ENCODE data around the gene APOL6.

APOL6 gene

GRCh38 chr22:35622191-35622913, 25.9 kb upstream of the APOL6 start:
- TF ChIP-seq ZNF248 (tag by site-specific recombination; IDR thresholded peaks at IDR 0.05) (no peak), ZNF266 (tag by site-specific recombination; IDR thresholded peaks at IDR 0.05; ENCODE audit: low read depth) (no peak), ZFP69B (tag by site-specific recombination; IDR thresholded peaks at IDR 0.05) (no peak), ZSCAN16 (tag by site-specific recombination; IDR thresholded peaks at IDR 0.05) (no peak), ZSCAN5A (tag by site-specific recombination; IDR thresholded peaks at IDR 0.05) (no peak), ZNF354C (tag by site-specific recombination; IDR thresholded peaks at IDR 0.05; ENCODE audit: borderline replicate concordance, low read depth) (no peak), ZBTB49 (tag by site-specific recombination; IDR thresholded peaks at IDR 0.05; ENCODE audit: low read depth) (no peak), ZNF626 (tag by site-specific recombination; IDR thresholded peaks at IDR 0.05) (no peak), ZNF140 (tag by site-specific recombination; IDR thresholded peaks at IDR 0.05) (no peak), RBAK (tag by site-specific recombination; IDR thresholded peaks at IDR 0.05) (no peak), ZNF404 (tag by site-specific recombination; IDR thresholded peaks at IDR 0.05) (no peak), ZNF324 (tag by site-specific recombination; IDR thresholded peaks at IDR 0.05) (no peak), ZNF221 (tag by site-specific recombination; IDR thresholded peaks at IDR 0.05; ENCODE audit: borderline replicate concordance) (no peak), ZNF223 (tag by site-specific recombination; IDR thresholded peaks at IDR 0.05) (no peak), ZNF514 (tag by site-specific recombination; IDR thresholded peaks at IDR 0.05) (no peak), TRIM28 (IDR thresholded peaks at IDR 0.05; ENCODE audit: borderline replicate concordance, low read length) (no peak), ZNF548 (tag by site-specific recombination; IDR thresholded peaks at IDR 0.05) (no peak), SCRT2 (tag by site-specific recombination; IDR thresholded peaks at IDR 0.05) (peak; percentile 88), ZBTB20 (tag by site-specific recombination; IDR thresholded peaks at IDR 0.05) (peak; percentile 76), ZNF202 (tag by site-specific recombination; IDR thresholded peaks at IDR 0.05; ENCODE audit: borderline replicate concordance) (no peak), ZNF654 (tag by site-specific recombination; IDR thresholded peaks at IDR 0.05; ENCODE audit: low read depth) (no peak), HOXD13 (CRISPR knock-in tag; IDR thresholded peaks at IDR 0.05; ENCODE audit: borderline replicate concordance) (no peak), ZFHX2 (tag by site-specific recombination; conservative IDR thresholded peaks at IDR 0.05) (0 out of 2 replicates have a peak, but pooled peaks have one; percentile 15), PRDM4 (tag by site-specific recombination; IDR thresholded peaks at IDR 0.05) (no peak), ZNF610 (tag by site-specific recombination; IDR thresholded peaks at IDR 0.05; ENCODE audit: borderline replicate concordance) (no peak), ZNF777 (tag by site-specific recombination; IDR thresholded peaks at IDR 0.05; ENCODE audit: borderline replicate concordance) (no peak), ZNF362 (tag by site-specific recombination; IDR thresholded peaks at IDR 0.05) (no peak), ZSCAN30 (tag by site-specific recombination; IDR thresholded peaks at IDR 0.05) (no peak), GLIS1 (tag by site-specific recombination; IDR thresholded peaks at IDR 0.05) (peak; percentile 69), SCRT1 (tag by site-specific recombination; IDR thresholded peaks at IDR 0.05; ENCODE audit: borderline replicate concordance) (peak; percentile 73), MYNN (tag by site-specific recombination; IDR thresholded peaks at IDR 0.05; ENCODE audit: borderline replicate concordance) (no peak), KLF1 (tag by site-specific recombination; IDR thresholded peaks at IDR 0.05) (peak; percentile 70), ZXDB (tag by site-specific recombination; IDR thresholded peaks at IDR 0.05) (no peak)
- Histone ChIP-seq H3K4me1 (ENCODE audit: control insufficient read depth, insufficient read depth, low read length) (no peaks in the 10 kb centered on the region), H3K27ac (ENCODE audit: extremely low read depth, low read depth, low read length) (no peak overlapping the region), H3K36me3 (ENCODE audit: control insufficient read depth in 2 of 2, insufficient read depth in 1 of 2, low read length in 2 of 2) (no peaks in the 10 kb centered on the region), H3K9me3 (ENCODE audit: control insufficient read depth, insufficient read depth, low read depth, low read length) (no peaks in the 10 kb centered on the region), H3K4me3 (ENCODE audit: low read depth, low read length) (no peak overlapping the region)
- POLR2A ChIA-PET = no interaction called here
- CTCF ChIA-PET = interaction anchor here (0.7 to 4.4 kb wide), 9 partner anchors 23 to 502 kb away, joined by 3 to 25 read pairs (median 3); no protein-coding TSS in a partner anchor
